HG02973 (cell line): ENCODE data around the gene PRRG2.

ENCODE experiments used
- ATAC-seq: cut with Tn5 transposase; IDR thresholded peaks from one replicate; pipeline ENCODE4 v1.9.1; 2021; ENCODE audit warnings: moderate library complexity; ENCODE audit not compliant: unreplicated experiment

PRRG2 gene

DNA sequence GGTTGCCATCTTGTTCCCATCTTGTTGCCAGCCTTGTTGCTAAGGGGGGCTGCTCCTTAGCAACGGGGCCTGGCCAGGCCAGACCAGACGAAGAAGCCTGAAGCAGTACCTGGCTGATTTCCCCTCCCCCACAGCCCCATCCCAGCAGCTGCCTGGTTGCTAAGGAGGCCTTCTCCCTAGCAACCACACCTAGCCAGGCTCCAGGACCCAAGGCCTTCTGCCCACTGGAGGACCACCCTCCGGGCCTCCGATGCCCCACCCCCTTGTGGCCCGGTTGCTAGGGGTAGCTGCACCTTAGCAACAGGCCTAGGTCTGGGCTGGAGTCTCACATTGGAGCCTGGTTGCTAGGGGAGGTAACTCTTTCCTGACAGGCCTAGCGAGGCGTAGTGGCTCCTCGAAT is 3.9 kb downstream of the PRRG2 start:
- no peak for ATAC-seq

GRCh38 chr19:49587227-49587626 is 6.1 kb downstream of the PRRG2 start:
- ATAC-seq: no peak

DNA sequence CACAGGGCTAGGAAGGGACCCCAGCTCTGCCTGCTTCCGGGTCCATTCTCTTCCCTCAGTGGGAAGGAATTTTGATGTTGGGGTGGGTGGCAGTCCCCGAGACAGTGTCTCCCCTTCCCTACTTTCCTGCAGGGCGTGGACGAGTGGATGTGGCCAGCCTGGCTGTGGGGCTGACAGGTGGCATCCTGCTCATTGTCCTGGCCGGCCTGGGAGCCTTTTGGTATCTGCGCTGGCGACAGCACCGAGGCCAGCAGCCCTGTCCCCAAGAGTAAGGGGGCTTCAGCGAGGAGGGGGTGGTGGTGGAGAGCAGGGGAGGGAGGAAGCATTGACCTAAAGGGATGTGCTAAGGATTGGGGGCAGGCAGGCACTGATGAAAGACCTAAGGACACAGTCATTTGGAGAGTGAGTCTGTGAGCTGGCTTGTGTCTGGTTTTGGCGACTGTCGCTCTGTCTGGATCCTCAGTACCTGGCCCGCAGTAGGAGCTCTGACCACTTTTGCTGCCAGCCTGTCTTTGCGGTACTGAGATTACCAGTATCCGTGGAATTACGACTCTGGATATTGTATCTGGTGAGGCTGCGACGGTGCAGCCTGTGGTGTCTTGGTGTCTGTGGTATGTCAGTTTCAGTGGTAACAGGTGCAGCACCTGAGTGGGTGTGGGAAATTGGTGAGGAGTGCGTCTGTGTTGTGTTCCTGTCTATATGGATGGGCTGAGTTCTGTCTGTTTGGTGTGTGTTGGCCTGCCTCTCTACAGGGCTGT is 7.4 kb downstream of the PRRG2 start:
- no peak for ATAC-seq

DNA sequence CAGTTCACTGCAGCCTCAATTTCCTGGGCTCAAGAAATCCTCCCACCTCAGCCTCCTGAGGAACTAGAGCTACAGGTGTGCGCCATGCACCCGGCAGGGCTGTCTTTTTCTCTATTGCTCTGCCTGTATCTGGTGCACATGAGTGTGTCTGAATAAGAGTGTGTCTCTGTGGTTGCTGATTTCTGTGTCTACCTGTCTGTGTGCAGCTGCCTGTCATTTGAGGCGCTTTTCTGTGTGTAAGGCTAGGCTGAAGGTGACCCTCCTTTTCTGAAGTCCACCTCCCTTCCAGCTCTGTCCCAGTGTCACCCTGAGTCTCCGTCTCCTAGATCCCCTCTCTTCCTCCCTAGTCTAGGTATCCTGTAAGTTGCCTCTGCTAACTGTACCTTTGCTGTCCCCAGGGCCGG is 8.4 kb downstream of the PRRG2 start:
- ATAC-seq: no peak

DNA sequence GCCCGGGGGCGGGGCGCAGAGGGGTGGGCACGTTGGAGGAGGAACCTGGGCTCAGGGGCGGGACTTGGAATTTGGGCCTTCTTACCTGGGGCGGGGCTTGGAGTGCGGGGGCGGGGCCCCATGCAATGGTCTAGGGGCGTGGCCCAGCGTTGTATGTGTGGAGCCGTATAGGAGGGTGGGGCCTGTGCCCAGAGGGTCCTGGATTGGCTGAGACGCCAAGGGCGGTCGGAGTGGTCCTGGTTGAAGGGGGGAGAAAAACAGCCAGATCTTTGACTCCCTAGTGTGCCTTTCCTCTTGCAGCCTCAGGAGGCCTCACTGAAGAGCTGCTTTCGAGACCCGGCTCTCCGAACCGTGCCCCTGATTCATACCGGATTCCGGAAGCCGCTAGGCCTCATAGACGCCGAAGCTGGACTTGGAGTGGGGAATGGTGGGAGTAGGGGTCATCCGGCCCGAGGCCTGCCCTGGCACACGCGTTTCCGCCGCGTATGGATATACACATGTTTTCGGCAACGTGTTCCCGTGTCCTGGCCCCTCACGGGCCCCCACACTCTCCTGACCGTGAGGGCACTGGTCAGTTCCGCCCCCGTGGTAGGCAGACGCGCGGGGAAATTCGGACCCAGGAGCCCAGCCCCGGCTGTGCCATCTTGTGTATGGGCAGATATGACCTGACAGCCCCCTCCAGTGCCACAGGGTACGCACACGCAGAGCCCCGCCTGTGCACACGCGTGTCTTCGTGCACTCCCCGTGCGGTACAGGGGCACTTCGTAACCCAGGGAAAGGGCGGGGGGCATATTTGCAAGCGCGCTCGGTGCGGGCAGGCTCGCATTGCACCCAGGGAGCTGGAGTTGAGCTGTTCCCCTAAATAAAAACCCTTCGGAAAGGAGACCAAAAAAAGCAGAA is 9.2 kb downstream of the PRRG2 start:
- peak; percentile 49 for ATAC-seq

GRCh38 chr19:49590971-49591730 is 10.0 kb downstream of the PRRG2 start, which contains the start of gene PRR12:
Gene PRR12 (plus strand): TSS chr19:49591182. CDS start chr19:49591655, 473 bp downstream.
- ATAC-seq: no peak

DNA sequence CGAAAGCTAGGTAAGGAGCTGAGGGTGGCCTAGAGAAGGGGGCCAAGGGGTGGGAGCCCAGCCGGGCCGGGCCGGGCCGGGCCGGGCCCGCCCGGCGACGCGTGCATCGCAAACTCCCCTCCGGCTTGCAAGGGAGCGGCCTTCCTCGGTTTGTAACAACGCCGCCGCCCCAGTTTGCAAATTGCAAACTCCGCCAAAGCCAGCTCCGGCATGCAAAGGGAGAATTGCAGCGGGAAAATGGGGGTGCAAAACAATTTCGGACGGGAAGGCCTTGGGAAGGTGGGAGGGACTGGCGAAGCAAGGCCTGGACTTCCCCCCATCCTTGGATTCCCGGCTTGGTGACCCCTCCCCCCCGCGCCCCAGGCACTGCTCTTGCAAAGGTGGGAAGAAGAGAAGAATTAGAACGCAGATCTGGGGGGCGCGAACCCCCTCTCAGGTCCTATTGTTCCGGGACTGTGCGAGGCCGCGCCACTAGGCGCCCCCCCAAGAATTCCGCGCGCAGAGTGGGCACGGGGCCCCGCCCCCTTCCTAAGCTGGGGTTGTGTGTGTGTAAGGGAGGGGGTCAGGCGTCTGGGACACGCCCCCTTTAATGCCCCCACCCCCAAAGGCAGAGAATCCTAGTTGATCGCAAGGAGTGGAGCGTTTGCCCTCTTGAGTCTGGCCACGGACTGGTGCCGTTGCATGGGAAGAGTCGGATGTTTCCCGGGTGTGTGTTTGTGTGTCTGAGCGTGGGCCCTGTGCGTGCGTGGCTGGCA is 10.8 kb downstream of the PRRG2 start:
- no peak for ATAC-seq

DNA sequence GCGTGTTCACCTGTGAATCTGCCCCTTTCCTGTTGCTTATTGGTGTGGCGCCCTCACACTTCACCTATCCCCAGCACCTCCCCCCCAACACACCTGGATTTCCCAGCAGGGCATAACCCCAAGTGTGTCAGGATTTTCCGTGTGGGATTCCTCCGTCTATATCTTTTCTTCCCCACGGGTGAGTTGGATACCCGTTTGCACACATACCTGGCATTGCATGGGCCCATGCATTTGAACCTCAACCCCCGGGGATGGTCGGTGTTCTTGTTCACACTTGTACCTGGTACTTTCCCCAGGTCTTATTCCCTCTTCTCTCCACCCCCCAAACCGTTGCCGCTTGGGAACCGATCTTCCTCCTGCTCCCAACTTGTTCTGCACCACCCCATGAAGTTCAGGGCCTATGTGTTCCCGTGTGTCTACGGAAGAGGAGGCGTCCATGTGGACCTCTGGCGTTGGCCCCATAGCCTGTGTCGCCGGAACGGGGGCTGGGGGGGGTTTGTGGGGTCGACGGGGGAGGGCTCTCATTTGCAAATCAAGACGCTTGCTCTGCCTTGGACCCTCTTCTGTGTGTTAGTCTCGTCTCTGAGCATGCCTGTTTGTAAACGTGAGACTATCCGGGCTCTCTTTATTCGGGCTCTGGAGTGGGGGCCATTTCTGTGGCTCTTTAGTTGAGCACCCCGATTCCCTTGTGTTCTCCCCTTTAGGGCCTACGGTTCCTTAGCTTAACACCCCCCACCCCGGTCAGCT is 11.5 kb downstream of the PRRG2 start:
- no peak for ATAC-seq

GRCh38 chr19:49593233-49594113 is 12.4 kb downstream of the PRRG2 start:
- no peak for ATAC-seq

GRCh38 chr19:49594157-49594992 is 13.3 kb downstream of the PRRG2 start:
- no peak for ATAC-seq

DNA sequence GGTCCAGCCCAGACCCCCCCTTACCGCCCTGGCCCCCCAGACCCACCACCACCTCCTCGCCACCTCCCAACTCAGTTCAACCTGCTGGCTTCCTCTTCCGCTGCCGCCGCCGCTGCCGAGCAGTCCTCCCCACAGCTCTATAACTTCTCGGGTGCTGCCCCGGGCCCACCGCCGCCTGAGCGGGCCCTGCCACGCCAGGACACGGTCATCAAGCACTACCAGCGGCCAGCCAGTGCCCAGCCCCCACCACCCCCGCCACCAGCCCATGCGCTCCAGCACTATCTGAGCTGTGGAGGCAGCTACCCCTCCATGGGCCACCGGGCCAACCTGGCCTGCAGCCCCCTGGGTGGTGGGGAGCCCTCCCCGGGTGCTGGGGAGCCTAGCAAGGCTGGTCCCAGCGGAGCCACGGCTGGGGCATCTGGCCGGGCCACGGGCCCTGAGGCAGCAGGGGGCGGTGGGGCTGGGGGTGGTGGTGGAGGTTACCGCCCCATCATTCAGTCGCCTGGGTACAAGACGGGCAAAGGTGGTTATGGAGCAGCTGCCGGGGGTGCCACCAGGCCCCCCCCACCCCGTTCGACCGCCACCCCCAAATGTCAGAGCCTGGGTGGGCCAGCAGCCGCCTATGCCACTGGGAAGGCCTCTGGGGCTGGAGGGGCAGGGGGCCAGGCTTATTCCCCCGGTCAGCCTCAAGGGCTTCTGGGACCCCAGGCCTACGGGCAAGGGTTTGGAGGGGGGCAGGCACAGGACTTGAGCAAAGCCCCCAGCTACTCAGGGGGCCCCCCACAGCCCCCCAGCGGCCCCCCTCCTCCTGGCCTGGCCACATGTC is 14.1 kb downstream of the PRRG2 start:
- no peak for ATAC-seq

- ATAC-seq: no peak
These were observed 14.8 kb downstream of the PRRG2 start for GRCh38 chr19:49595819-49596404.

GRCh38 chr19:49596407-49596806 is 15.3 kb downstream of the PRRG2 start:
- no peak for ATAC-seq

GRCh38 chr19:49596954-49597702 is 16.0 kb downstream of the PRRG2 start:
- ATAC-seq: no peak

DNA sequence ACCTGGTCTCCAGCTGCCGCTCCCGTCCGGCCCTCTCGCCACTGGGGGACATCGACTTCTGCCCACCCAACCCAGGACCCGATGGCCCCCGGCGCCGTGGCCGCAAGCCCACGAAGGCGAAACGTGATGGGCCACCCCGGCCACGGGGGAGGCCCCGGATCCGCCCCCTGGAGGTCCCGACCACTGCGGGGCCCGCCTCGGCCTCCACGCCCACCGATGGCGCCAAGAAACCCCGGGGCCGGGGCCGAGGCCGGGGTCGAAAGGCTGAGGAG is 16.5 kb downstream of the PRRG2 start:
- ATAC-seq: no peak
